ENCODE results near the gene LPP.

DNA sequence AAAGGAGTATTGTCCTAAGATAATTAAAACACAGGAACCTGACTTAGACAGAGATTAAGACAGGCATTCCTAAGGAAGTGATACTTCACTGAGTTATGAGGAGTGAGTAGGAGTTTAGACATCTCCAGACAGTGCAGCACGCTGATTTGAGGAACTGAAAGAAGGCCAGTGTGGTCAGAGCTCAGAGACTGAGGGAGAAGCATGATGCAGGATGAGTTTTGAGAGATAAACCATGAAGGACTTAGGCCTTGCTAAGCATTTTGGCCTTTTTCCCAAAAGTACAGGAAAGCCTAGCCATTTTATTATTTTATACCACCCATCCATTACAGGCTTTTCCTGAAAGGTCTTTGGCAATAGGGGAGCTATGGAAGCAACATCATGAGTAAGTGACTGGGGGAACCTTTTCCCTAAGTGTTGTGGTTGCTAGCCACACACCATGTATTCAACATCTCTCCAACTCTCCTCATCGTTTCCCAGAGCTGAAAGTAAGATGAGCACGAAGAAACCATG is 642.2 kb downstream of the LPP start:
- TF ChIP-seq, protein P1, sequence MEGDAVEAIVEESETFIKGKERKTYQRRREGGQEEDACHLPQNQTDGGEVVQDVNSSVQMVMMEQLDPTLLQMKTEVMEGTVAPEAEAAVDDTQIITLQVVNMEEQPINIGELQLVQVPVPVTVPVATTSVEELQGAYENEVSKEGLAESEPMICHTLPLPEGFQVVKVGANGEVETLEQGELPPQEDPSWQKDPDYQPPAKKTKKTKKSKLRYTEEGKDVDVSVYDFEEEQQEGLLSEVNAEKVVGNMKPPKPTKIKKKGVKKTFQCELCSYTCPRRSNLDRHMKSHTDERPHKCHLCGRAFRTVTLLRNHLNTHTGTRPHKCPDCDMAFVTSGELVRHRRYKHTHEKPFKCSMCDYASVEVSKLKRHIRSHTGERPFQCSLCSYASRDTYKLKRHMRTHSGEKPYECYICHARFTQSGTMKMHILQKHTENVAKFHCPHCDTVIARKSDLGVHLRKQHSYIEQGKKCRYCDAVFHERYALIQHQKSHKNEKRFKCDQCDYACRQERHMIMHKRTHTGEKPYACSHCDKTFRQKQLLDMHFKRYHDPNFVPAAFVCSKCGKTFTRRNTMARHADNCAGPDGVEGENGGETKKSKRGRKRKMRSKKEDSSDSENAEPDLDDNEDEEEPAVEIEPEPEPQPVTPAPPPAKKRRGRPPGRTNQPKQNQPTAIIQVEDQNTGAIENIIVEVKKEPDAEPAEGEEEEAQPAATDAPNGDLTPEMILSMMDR (conservative IDR thresholded peaks at IDR 0.05): no peak
- TF ChIP-seq EZH2 (IDR thresholded peaks at IDR 0.05; ENCODE audit: low read depth): no peak

All from PC-9 (cell line).